GM12878 (cell line): ENCODE measurements around the gene LRBA. TPM values are rescaled to one million over a fixed set of nuclear protein-coding genes. Genes with fewer than 3 reads are reported as not detected.

Source experiments
- ATAC-seq: fragments of 200-7000 bp; cut with Tn5 transposase; 3 replicates; pipeline ENCODE4 v1.9.1; 2020; ENCODE audit warnings: mild to moderate bottlenecking, moderate library complexity
- BruUV-seq: library from RNA; stranded (reverse); fragments of 400-500 nt; replicated peaks from 2 replicates; lab custom pipeline; 2021; lab: Mats Ljungman, UMichigan
- CTCF ChIA-PET: fragments of 300-600 bp; sonication (Branson Sonifier 250); formaldehyde crosslinking; extraction: SDS; loops from one replicate; lab custom pipeline; 2021; ENCODE audit warnings: inconsistent platforms; lab: Yijun Ruan, JAX
- POLR2A ChIA-PET: fragments of 350-600 bp; formaldehyde crosslinking; extraction: SDS; loops from one replicate; lab custom pipeline; 2021; ENCODE audit warnings: inconsistent platforms; lab: Charles Lee
- RAD21 ChIA-PET: fragments of 300-600 bp; sonication (Branson Sonifier 250); formaldehyde crosslinking; loops from one replicate; lab custom pipeline; 2023; ENCODE audit warnings: antibody characterized with exemption; ENCODE audit not compliant: unreplicated experiment; lab: Charles Lee
- SMC1A ChIA-PET: fragments of 300-600 bp; sonication (Branson Sonifier 250); formaldehyde crosslinking; loops from one replicate; lab custom pipeline; 2023; ENCODE audit not compliant: unreplicated experiment, uncharacterized antibody; lab: Charles Lee
- DNase-seq: peaks from one replicate; pipeline ENCODE4 v3.0.0-alpha.2; 2011; ENCODE audit warnings: low read depth, low spot score
- FAIRE-seq: peaks from 3 replicates; lab custom pipeline; 2011; peaks lifted over from hg19 to GRCh38; lab: Jason Lieb, UNC
- H2AFZ ChIP-seq: 2 replicates; pipeline ENCODE4 v1.6.0; 2011; ENCODE audit warnings: low read depth, low read length, control low read depth; ENCODE audit not compliant: control insufficient read depth
- H3K27ac ChIP-seq: 2 replicates; pipeline ENCODE4 v1.5.1; 2011; ENCODE audit warnings: control low read depth; ENCODE audit not compliant: control insufficient read depth, insufficient read depth
- H3K27me3 ChIP-seq, 2 experiments: replicated peaks in 1 of 2; 2 replicates each; pipeline versions ENCODE4 v1.6.0 to v1.6.1; 2011; ENCODE audit warnings: low read length in 1 of 2; ENCODE audit not compliant: control insufficient read depth in 2 of 2, insufficient read depth in 2 of 2
- H3K36me3 ChIP-seq, 2 experiments: 2 replicates each; pipeline ENCODE4 v1.5.1; 2011; ENCODE audit warnings: low read length in 1 of 2; ENCODE audit not compliant: control insufficient read depth in 2 of 2, insufficient read depth in 2 of 2
- H3K4me1 ChIP-seq: 2 replicates; pipeline ENCODE4 v1.6.1; 2011; ENCODE audit warnings: mild to moderate bottlenecking, low read length, moderate library complexity, mixed read lengths; ENCODE audit not compliant: control insufficient read depth, insufficient read depth
- H3K4me2 ChIP-seq: 2 replicates; pipeline ENCODE4 v1.6.0; 2011; ENCODE audit warnings: control low read depth; ENCODE audit not compliant: control insufficient read depth, insufficient read depth
- H3K4me3 ChIP-seq: fragments of 200-600 bp; sonication (generic); 2 replicates; pipeline ENCODE4 v1.5.1; 2016
- H3K79me2 ChIP-seq: 2 replicates; pipeline ENCODE4 v1.6.0; 2011; ENCODE audit warnings: low read length; ENCODE audit not compliant: control insufficient read depth, insufficient read depth
- H3K9ac ChIP-seq: 2 replicates; pipeline ENCODE4 v1.8.0; 2011; ENCODE audit warnings: low read length, control low read depth, mixed read lengths; ENCODE audit not compliant: control insufficient read depth, insufficient read depth
- H3K9me3 ChIP-seq: replicated peaks from 3 replicates; pipeline ENCODE4 v1.5.1; 2011; ENCODE audit warnings: mild to moderate bottlenecking, low read length; ENCODE audit not compliant: control insufficient read depth, insufficient read depth
- H4K20me1 ChIP-seq: 2 replicates; pipeline ENCODE4 v1.6.0; 2011; ENCODE audit not compliant: control insufficient read depth, insufficient read depth
- BRCA1 ChIP-seq: IDR thresholded peaks from 2 replicates; pipeline ENCODE4 v1.6.1; 2011; ENCODE audit warnings: low read depth, low read length, improper control_type of control experiment
- POLR2AphosphoS5 ChIP-seq: IDR thresholded peaks from 2 replicates; pipeline ENCODE4 v1.6.1; 2011; ENCODE audit warnings: mild to moderate bottlenecking, low read length, inconsistent platforms
- ZNF687 ChIP-seq: fragments of 450-650 bp; IDR thresholded peaks from 2 replicates; pipeline ENCODE4 v1.6.1; 2017; ENCODE audit warnings: mild to moderate bottlenecking, moderate library complexity
- in situ Hi-C: fragments of 300-500 bp; cut with MboI; formaldehyde crosslinking; loops from 9 replicates; pipeline ENCODE4 v1.14.3; 2018; ENCODE audit warnings: mixed read lengths
- intact Hi-C: fragments of 100-400 bp; cut with micrococcal nuclease; formaldehyde crosslinking; loops from one replicate; pipeline ENCODE4 v1.14.2; 2022; ENCODE audit not compliant: unreplicated experiment
- polyA plus RNA-seq, 11 experiments: library from polyadenylated mRNA; depleted of rRNA in 4 of 11; unstranded in 6 of 11; stranded (reverse) in 5 of 11; fragments of >200 nt; fragmentation: Nextera tagmentation in 4 of 11; fragmentation: Illumina TruSeq in 1 of 11; extraction: Ambion mirVana in 4 of 11; extraction: Trizol in 1 of 11; gene quantifications; 1 replicate in 1 of 11; 2 replicates in 10 of 11; pipeline versions ENCODE4 v1.2.1 to v1.2.3, GENCODE V29; 2011 to 2016; ENCODE audit warnings: inconsistent platforms in 2 of 11, missing spikeins in 2 of 11, low read depth in 1 of 11
- total RNA-seq, 4 experiments: library from RNA; depleted of rRNA in 3 of 4; stranded (reverse); fragments of >200 nt in 3 of 4; fragmentation: Illumina TruSeq in 1 of 4; extraction: Trizol in 1 of 4; gene quantifications; 2 replicates each; pipeline versions ENCODE4 v1.2.1 to v1.2.3, GENCODE V29; 2013 to 2021
- TF ChIP-seq, protein P1 (sequence below): IDR thresholded peaks from 2 replicates; pipeline ENCODE4 v1.6.1; 2011; ENCODE audit warnings: mild to moderate bottlenecking, low read depth, low read length, moderate library complexity; ENCODE audit not compliant: insufficient replicate concordance
- TF ChIP-seq, protein P2 (sequence below): IDR thresholded peaks from 2 replicates; pipeline ENCODE4 v1.6.1; 2012; ENCODE audit warnings: low read length, inconsistent platforms

Gene LRBA
- total and polyA plus RNA-seq, 10 of the 15 experiments (the other 5 are each of a cell fraction or from before 2014, with no cell fraction given), result 20.3 to 93.4 (median 55.0) TPM

GRCh38 chr4:150431221-150431620, 583.9 kb downstream of the LRBA start:
- Histone ChIP-seq H3K9ac (no peak overlapping the region), H3K36me3 (no peaks in the 10 kb centered on the region), H4K20me1 (no peaks in the 10 kb centered on the region), H3K79me2 (no peaks in the 10 kb centered on the region), H3K27ac (no peak overlapping the region), H3K9me3 (no peaks in the 10 kb centered on the region; the same call in 1 of the 3 replicates), H3K4me1 (no peaks in the 10 kb centered on the region), H2AFZ (no peak overlapping the region), H3K4me2 (no peak overlapping the region), H3K27me3 (no peaks in the 10 kb centered on the region), H3K4me3 (no peak overlapping the region)
- DNase-seq (no peak), FAIRE-seq (no peak), ATAC-seq (no peak)
- intact Hi-C loops, result no loop called here
- in situ Hi-C loops, result no loop called here
- SMC1A ChIA-PET, result no interaction called here
- CTCF ChIA-PET, result no interaction called here
- POLR2A ChIA-PET, result no interaction called here
- TF ChIP-seq ZNF687 (no peak), BRCA1 (no peak), POLR2AphosphoS5 (no peak)
- TF ChIP-seq, protein P1, sequence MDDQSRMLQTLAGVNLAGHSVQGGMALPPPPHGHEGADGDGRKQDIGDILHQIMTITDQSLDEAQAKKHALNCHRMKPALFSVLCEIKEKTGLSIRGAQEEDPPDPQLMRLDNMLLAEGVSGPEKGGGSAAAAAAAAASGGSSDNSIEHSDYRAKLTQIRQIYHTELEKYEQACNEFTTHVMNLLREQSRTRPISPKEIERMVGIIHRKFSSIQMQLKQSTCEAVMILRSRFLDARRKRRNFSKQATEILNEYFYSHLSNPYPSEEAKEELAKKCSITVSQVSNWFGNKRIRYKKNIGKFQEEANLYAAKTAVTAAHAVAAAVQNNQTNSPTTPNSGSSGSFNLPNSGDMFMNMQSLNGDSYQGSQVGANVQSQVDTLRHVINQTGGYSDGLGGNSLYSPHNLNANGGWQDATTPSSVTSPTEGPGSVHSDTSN, result no peak
- TF ChIP-seq, protein P2, sequence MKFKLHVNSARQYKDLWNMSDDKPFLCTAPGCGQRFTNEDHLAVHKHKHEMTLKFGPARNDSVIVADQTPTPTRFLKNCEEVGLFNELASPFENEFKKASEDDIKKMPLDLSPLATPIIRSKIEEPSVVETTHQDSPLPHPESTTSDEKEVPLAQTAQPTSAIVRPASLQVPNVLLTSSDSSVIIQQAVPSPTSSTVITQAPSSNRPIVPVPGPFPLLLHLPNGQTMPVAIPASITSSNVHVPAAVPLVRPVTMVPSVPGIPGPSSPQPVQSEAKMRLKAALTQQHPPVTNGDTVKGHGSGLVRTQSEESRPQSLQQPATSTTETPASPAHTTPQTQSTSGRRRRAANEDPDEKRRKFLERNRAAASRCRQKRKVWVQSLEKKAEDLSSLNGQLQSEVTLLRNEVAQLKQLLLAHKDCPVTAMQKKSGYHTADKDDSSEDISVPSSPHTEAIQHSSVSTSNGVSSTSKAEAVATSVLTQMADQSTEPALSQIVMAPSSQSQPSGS, result no peak
- RAD21 ChIA-PET, result no interaction called here
- no TSS peak for BruUV-seq
